T-helper 2 cell treated with Interferon-gamma antibody and Interleukin-4, amounts not matched to agents 5 μg/mL and 100 μg/mL, for 36 hours (primary cell): ENCODE measurements around the gene FBXO36.

Experiments
- DNase-seq: peaks from one replicate; pipeline ENCODE4 v3.0.0; 2021; ENCODE audit warnings: low spot score
- H3K27ac Mint-ChIP-seq: one replicate; pipeline ENCODE4 v1.8.0; 2021; ENCODE audit warnings: mild to moderate bottlenecking, mixed read lengths
- H3K27me3 Mint-ChIP-seq: one replicate; pipeline ENCODE4 v1.8.0; 2021; ENCODE audit warnings: low read depth, mixed read lengths
- H3K36me3 Mint-ChIP-seq: one replicate; pipeline ENCODE4 v1.8.0; 2021; ENCODE audit warnings: low read depth, mixed read lengths
- H3K4me1 Mint-ChIP-seq: one replicate; pipeline ENCODE4 v1.8.0; 2021; ENCODE audit warnings: low read depth, mixed read lengths
- H3K4me3 Mint-ChIP-seq: one replicate; pipeline ENCODE4 v1.8.0; 2022; ENCODE audit warnings: mild to moderate bottlenecking, moderate library complexity, mixed read lengths
- H3K9me3 Mint-ChIP-seq: one replicate; pipeline ENCODE4 v1.8.0; 2021; ENCODE audit warnings: mixed read lengths

Gene FBXO36

GRCh38 chr2:230011617-230012016, 89.3 kb downstream of the FBXO36 start:
- H3K4me1 Mint-ChIP-seq: peaks cover 6% of the 10 kb centered on the region
- no peak overlapping the region for H3K27ac Mint-ChIP-seq
- peaks cover 3% of the 10 kb centered on the region for H3K9me3 Mint-ChIP-seq
- no peak for DNase-seq
- H3K27me3 Mint-ChIP-seq: peaks cover 2% of the 10 kb centered on the region
- H3K36me3 Mint-ChIP-seq: no peaks in the 10 kb centered on the region
- no peak overlapping the region for H3K4me3 Mint-ChIP-seq

GRCh38 chr2:230012267-230012884, 90.1 kb downstream of the FBXO36 start:
- H3K27ac Mint-ChIP-seq: no peak overlapping the region
- peaks cover 2% of the 10 kb centered on the region for H3K27me3 Mint-ChIP-seq
- DNase-seq: no peak
- no peaks in the 10 kb centered on the region for H3K36me3 Mint-ChIP-seq
- H3K9me3 Mint-ChIP-seq: peaks cover 3% of the 10 kb centered on the region
- H3K4me1 Mint-ChIP-seq: peaks cover 6% of the 10 kb centered on the region
- no peak overlapping the region for H3K4me3 Mint-ChIP-seq

DNA sequence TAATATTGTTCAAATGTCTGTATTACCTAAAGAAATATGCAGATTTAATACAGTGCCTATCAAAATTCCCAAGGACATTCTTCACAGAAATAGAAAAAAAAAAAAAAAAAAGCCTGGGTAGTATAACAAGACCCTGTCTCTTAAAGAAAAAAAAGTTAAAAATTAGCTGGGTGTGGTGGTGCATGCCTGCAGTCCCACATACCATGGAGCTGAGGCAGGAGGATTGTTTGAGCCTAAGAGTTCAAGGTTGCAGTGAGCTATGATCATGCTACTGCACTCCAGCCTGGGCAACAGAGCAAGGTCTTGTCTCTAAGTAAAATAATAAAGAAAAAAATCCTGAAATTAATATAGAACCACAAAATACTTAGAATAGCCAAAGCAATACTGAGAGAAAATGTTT, 94.5 kb downstream of the FBXO36 start:
- Mint-ChIP-seq H3K27ac (no peak overlapping the region), H3K36me3 (no peaks in the 10 kb centered on the region), H3K9me3 (peaks cover 3% of the 10 kb centered on the region), H3K4me3 (no peak overlapping the region), H3K27me3 (peaks cover 5% of the 10 kb centered on the region), H3K4me1 (no peaks in the 10 kb centered on the region)
- DNase-seq: no peak

DNA sequence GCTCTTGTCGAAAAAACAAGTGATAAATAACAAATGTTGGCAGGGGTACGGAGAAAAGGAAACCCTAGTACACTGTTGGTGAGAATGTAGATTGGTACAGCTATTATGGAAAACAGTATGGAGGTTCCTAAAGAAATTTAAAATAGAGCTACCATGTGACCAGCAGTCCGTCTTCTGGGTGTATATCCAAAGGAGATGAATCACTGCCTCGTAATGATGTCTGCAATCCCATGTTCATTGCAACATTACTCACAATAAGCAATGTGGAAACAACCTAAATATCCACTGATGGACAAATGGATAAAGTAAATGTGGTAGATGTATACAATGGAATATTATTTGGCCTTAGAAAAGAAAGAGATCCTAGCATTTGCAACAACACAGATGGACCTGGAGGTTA, 95.8 kb downstream of the FBXO36 start:
- Mint-ChIP-seq H3K9me3 (peaks cover 3% of the 10 kb centered on the region), H3K27me3 (peaks cover 7% of the 10 kb centered on the region), H3K36me3 (no peaks in the 10 kb centered on the region), H3K4me1 (no peaks in the 10 kb centered on the region), H3K27ac (no peak overlapping the region), H3K4me3 (no peak overlapping the region)
- DNase-seq: no peak

DNA sequence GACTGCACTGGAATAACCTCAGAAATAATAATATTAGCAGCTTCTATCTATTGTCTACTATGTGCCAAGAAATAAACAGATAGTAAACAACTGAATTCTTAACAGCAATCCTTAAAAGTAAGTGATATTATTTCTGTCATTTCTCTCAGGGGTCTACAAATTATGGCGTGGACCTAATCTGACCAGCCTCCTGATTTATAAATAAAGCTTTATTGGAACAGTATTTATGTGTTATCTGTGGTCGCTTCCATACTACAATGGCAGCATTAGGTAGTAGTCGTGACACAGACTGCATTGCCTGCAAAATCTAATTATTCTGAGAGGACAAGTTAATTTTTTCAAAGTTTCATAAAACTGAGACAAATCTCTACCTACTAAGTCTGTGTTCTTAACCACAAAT, 97.4 kb downstream of the FBXO36 start:
- Mint-ChIP-seq H3K27ac (no peak overlapping the region), H3K9me3 (peaks cover 3% of the 10 kb centered on the region), H3K4me1 (no peaks in the 10 kb centered on the region), H3K27me3 (peaks cover 7% of the 10 kb centered on the region), H3K4me3 (no peak overlapping the region), H3K36me3 (no peaks in the 10 kb centered on the region)
- DNase-seq: no peak

- no peak overlapping the region for H3K4me3 Mint-ChIP-seq
- H3K36me3 Mint-ChIP-seq: no peaks in the 10 kb centered on the region
- no peaks in the 10 kb centered on the region for H3K4me1 Mint-ChIP-seq
- H3K27me3 Mint-ChIP-seq: peaks cover 5% of the 10 kb centered on the region
- H3K9me3 Mint-ChIP-seq: no peaks in the 10 kb centered on the region
- H3K27ac Mint-ChIP-seq: no peak overlapping the region
- no peak for DNase-seq
Measured at GRCh38 chr2:230023313-230023712, 101.0 kb downstream of the FBXO36 start.

DNA sequence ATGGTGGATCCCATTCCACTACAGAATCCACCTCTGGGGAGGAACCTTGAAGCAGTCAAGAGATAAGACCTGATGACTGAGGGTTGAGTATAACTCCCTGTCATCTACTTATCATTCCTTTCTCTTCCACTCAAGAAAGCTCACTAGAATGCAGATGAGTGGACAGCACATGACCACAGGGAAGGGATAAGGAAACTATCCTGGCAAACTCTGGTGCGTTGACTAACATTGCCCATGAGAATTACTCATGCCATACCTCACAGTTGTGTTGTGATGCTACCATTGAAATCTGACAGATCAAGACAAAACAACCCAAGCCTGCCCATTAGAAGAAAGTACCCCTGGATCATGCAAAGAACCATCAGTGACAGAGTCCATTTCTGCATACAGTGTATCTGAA, 119.9 kb downstream of the FBXO36 start:
- no peak overlapping the region for H3K4me3 Mint-ChIP-seq
- H3K9me3 Mint-ChIP-seq: no peaks in the 10 kb centered on the region
- H3K4me1 Mint-ChIP-seq: no peaks in the 10 kb centered on the region
- DNase-seq: no peak
- peaks cover 3% of the 10 kb centered on the region for H3K27me3 Mint-ChIP-seq
- H3K27ac Mint-ChIP-seq: no peak overlapping the region
- no peaks in the 10 kb centered on the region for H3K36me3 Mint-ChIP-seq

- H3K27me3 Mint-ChIP-seq: peaks cover 2% of the 10 kb centered on the region
- H3K4me1 Mint-ChIP-seq: no peaks in the 10 kb centered on the region
- H3K27ac Mint-ChIP-seq: no peak overlapping the region
- no peak overlapping the region for H3K4me3 Mint-ChIP-seq
- H3K9me3 Mint-ChIP-seq: no peaks in the 10 kb centered on the region
- DNase-seq: no peak
- H3K36me3 Mint-ChIP-seq: no peaks in the 10 kb centered on the region
Measured at GRCh38 chr2:230043025-230043424, 120.7 kb downstream of the FBXO36 start.

- no peak overlapping the region for H3K27ac Mint-ChIP-seq
- no peaks in the 10 kb centered on the region for H3K4me1 Mint-ChIP-seq
- DNase-seq: no peak
- peaks cover 2% of the 10 kb centered on the region for H3K27me3 Mint-ChIP-seq
- H3K36me3 Mint-ChIP-seq: no peaks in the 10 kb centered on the region
- H3K4me3 Mint-ChIP-seq: no peak overlapping the region
- no peaks in the 10 kb centered on the region for H3K9me3 Mint-ChIP-seq
Measured at GRCh38 chr2:230043461-230043860, 121.2 kb downstream of the FBXO36 start.

- Mint-ChIP-seq H3K36me3 (no peaks in the 10 kb centered on the region), H3K4me3 (no peak overlapping the region), H3K4me1 (no peaks in the 10 kb centered on the region), H3K27ac (no peak overlapping the region), H3K27me3 (no peaks in the 10 kb centered on the region), H3K9me3 (no peaks in the 10 kb centered on the region)
- no peak for DNase-seq
Measured at GRCh38 chr2:230046491-230046890, 124.2 kb downstream of the FBXO36 start.

DNA sequence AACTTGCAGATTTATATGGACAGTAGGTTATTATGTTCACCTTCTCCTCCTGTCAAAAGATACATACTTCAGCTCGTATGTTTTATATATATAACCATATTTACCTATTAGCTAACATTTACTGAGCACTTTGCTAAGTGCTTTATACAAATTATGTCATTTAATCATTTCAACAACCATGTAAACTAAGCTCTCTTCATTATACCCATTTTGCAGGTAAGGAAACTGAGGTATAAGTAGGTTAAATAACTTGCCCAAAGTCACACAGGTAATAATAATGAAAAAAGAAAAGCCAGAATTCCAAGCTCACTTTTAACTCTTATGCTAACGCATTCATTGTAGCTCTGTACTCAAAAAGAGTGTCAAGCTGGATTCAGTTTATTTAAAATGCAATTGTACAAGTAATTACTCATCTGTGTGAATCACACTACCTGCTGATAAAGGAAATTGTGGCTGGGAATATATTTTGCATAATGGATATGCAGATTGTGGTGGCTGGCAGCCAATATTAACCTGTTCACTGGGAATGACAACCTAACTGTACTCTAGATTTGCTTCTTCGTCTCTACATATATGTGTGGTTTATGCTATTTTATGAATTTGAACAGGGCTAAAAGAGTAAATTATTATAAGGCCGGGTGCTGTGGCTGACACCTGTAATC, 125.8 kb downstream of the FBXO36 start:
- Mint-ChIP-seq H3K4me1 (peaks cover 2% of the 10 kb centered on the region), H3K9me3 (no peaks in the 10 kb centered on the region), H3K4me3 (no peak overlapping the region), H3K36me3 (no peaks in the 10 kb centered on the region), H3K27me3 (no peaks in the 10 kb centered on the region), H3K27ac (no peak overlapping the region)
- no peak for DNase-seq

- Mint-ChIP-seq H3K9me3 (no peaks in the 10 kb centered on the region), H3K27ac (no peak overlapping the region), H3K4me3 (no peak overlapping the region), H3K4me1 (peaks cover 2% of the 10 kb centered on the region), H3K36me3 (no peaks in the 10 kb centered on the region), H3K27me3 (no peaks in the 10 kb centered on the region)
- DNase-seq: no peak
Measured at GRCh38 chr2:230050136-230050535, 127.8 kb downstream of the FBXO36 start.

DNA sequence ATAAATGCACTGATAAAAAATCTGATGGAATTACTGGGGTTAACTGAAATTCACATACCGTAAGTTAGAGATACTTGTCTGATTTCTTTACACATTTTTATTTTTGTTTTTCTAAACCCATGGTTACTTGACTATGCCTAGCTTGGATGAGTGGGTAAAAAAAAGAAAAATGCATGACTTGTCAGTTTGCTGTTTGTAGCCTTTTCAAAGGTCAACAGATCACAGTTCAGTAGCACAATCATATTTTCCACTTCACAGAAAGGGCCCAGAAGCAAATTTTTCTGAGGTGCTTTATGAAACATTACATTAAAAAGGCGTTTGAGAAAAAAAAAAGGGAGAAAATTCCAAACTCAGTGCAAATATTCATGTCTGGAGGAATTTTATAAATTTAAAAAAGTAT, 130.0 kb downstream of the FBXO36 start:
- Mint-ChIP-seq H3K4me1 (peaks cover 2% of the 10 kb centered on the region), H3K9me3 (no peaks in the 10 kb centered on the region), H3K27me3 (no peaks in the 10 kb centered on the region), H3K27ac (no peak overlapping the region), H3K4me3 (no peak overlapping the region), H3K36me3 (no peaks in the 10 kb centered on the region)
- no peak for DNase-seq

DNA sequence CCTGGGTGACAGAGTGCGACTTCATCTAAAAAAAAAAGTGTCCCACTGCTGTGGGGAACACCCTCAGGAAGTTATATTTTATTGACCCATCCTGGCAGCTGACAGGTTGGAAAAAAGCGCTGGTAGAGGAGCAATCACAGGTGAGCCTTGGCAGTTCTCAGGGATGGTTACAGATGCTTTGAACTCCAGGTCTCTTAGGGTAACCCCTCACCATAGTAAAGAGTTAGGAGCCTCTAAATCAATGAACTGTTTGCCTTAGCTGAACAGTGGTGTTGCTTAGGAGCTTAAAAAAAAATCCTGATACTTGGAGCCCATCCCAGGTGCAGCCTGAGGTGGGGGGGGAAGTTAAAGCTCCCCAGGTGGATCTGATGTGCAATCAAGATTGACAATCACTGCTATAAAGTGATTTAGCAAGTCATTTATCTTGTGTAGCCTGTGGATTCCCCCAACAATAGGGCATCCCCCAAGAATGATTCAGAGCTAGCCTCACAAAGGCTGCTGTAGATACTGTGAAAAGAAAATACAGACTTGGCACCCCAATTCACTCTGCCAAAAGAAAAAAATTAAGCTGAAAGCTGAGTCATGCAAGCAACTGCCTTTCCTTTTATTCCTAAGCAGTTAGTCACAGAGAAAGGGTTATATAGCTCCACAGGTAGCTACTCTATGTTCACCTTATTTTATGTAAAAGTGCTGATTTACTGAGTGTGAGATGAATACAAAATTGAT, 131.6 kb downstream of the FBXO36 start:
- peaks cover 2% of the 10 kb centered on the region for H3K4me1 Mint-ChIP-seq
- peaks cover 1% of the 10 kb centered on the region for H3K36me3 Mint-ChIP-seq
- H3K9me3 Mint-ChIP-seq: no peaks in the 10 kb centered on the region
- peak; percentile 23 for DNase-seq
- no peak overlapping the region for H3K27ac Mint-ChIP-seq
- H3K27me3 Mint-ChIP-seq: no peaks in the 10 kb centered on the region
- no peak overlapping the region for H3K4me3 Mint-ChIP-seq
